H1 (cell line): ENCODE results near the gene LGALS1. TPM values are rescaled to one million over a fixed set of nuclear protein-coding genes. Genes with fewer than 3 reads are reported as not detected.
A peak's percentile ranks its signal among the peaks of the same experiment; 100 is the strongest.

Experiments used
- BACH1 ChIP-seq: IDR thresholded peaks from 2 replicates; pipeline ENCODE4 v1.6.1; 2012; ENCODE audit warnings: low read length, improper control_type of control experiment
- BCL11A ChIP-seq, 2 experiments: IDR thresholded peaks; one replicate each; pipeline ENCODE4 v1.6.1; 2011; ENCODE audit warnings: low read depth in 2 of 2, low read length in 2 of 2, mild to moderate bottlenecking in 2 of 2
- CHD2 ChIP-seq: IDR thresholded peaks from 2 replicates; pipeline ENCODE4 v1.6.1; 2012; ENCODE audit warnings: low read length, improper control_type of control experiment
- CHD7 ChIP-seq: fragments of 300-600 bp; sonication (generic); IDR thresholded peaks from 2 replicates; pipeline ENCODE4 v1.7.1; 2012; ENCODE audit warnings: low read length, moderate library complexity, mild to moderate bottlenecking, inconsistent platforms; ENCODE audit not compliant: insufficient replicate concordance
- CTBP2 ChIP-seq: IDR thresholded peaks from 2 replicates; pipeline ENCODE4 v1.7.0; 2011; ENCODE audit warnings: borderline replicate concordance, mild to moderate bottlenecking, moderate library complexity, mixed read lengths, low read length; ENCODE audit not compliant: insufficient read depth, insufficient read length
- SAP30 ChIP-seq: fragments of 300-600 bp; sonication (generic); IDR thresholded peaks from 2 replicates; pipeline ENCODE4 v1.7.1; 2012; ENCODE audit warnings: low read length, moderate library complexity, mild to moderate bottlenecking, inconsistent platforms; ENCODE audit not compliant: insufficient read depth, insufficient replicate concordance
- TBP ChIP-seq: IDR thresholded peaks from 2 replicates; pipeline ENCODE4 v1.6.1; 2011; ENCODE audit warnings: low read depth, low read length, improper control_type of control experiment
- polyA plus RNA-seq, 7 experiments: library from polyadenylated mRNA; depleted of rRNA in 3 of 7; stranded (reverse) in 5 of 7; unstranded in 2 of 7; fragments of >200 nt in 5 of 7; fragments of 200-250 nt in 2 of 7; gene quantifications; 1 replicate in 5 of 7; 2 replicates in 1 of 7; 4 replicates in 1 of 7; pipeline versions ENCODE4 v1.2.1 to v1.2.3, GENCODE V29; 2011 to 2013; ENCODE audit warnings: missing spikeins in 2 of 7, mixed read lengths in 2 of 7
- total RNA-seq: library from RNA; stranded (reverse); fragmentation: NEBNext Ultra II Directional; extraction: Animal tissue kit (Norgen Biotek cat#: 25700); gene quantifications from 2 replicates; pipeline ENCODE4 v1.2.1, GENCODE V29; 2021
- TF ChIP-seq, protein P1 (sequence below): IDR thresholded peaks from 2 replicates; pipeline ENCODE4 v1.6.1; 2012; ENCODE audit warnings: inconsistent platforms

LGALS1 gene
- total and polyA plus RNA-seq, 2 of the 8 experiments (the other 6 are each of a cell fraction or from before 2014, with no cell fraction given), result 12.0 to 92.4 TPM

- TF ChIP-seq CHD7 (no peak), BCL11A (IDR thresholded peaks at IDR 0.05; ENCODE audit: low read depth in 2 of 2, low read length in 2 of 2) (no peak), TBP (peak; percentile 91), CTBP2 (no peak), BACH1 (no peak), SAP30 (peak; percentile 66), CHD2 (0 out of 2 replicates have a peak, but pooled peaks have one; percentile 7)
- TF ChIP-seq, protein P1, sequence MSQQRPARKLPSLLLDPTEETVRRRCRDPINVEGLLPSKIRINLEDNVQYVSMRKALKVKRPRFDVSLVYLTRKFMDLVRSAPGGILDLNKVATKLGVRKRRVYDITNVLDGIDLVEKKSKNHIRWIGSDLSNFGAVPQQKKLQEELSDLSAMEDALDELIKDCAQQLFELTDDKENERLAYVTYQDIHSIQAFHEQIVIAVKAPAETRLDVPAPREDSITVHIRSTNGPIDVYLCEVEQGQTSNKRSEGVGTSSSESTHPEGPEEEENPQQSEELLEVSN, result peak; percentile 22; the same call in 1 of the 2 replicates
These were observed 10.9 kb downstream of the LGALS1 start, which contains the start of gene NOL12 (continued) for GRCh38 chr22:37686002-37686982.
